OCI-LY1 (cell line): ENCODE measurements around the gene MRPS12.
A peak's percentile ranks its signal among the peaks of the same experiment; 100 is the strongest.

ENCODE experiments used
- H2AFZ ChIP-seq: fragments of 200-600 bp; sonication (generic), shearing (Covaris generic); 2 replicates; pipeline ENCODE4 v1.6.0; 2014; ENCODE audit warnings: antibody characterized with exemption, mild to moderate bottlenecking, low read length
- H3F3A ChIP-seq: fragments of 200-600 bp; sonication (generic), shearing (Covaris generic); 2 replicates; pipeline ENCODE4 v1.6.0; 2014; ENCODE audit warnings: mild to moderate bottlenecking, antibody characterized with exemption, low read length, moderate library complexity; ENCODE audit not compliant: insufficient read depth
- H3K27ac ChIP-seq: fragments of 200-600 bp; sonication (generic); 2 replicates; pipeline ENCODE4 v1.5.1; 2014; ENCODE audit warnings: low read length, mixed run types, mild to moderate bottlenecking, low read depth; ENCODE audit not compliant: poor library complexity, severe bottlenecking
- H3K27me3 ChIP-seq: fragments of 200-600 bp; sonication (generic); 2 replicates; pipeline ENCODE4 v1.6.0; 2014; ENCODE audit warnings: antibody characterized with exemption, mild to moderate bottlenecking, low read length, moderate library complexity; ENCODE audit not compliant: insufficient read depth
- H3K36me3 ChIP-seq: fragments of 200-600 bp; sonication (generic); 2 replicates; pipeline ENCODE4 v1.6.1; 2014; ENCODE audit warnings: mild to moderate bottlenecking, antibody characterized with exemption, low read length, moderate library complexity, mixed read lengths; ENCODE audit not compliant: insufficient read depth
- H3K4me1 ChIP-seq: fragments of 200-600 bp; sonication (generic); 2 replicates; pipeline ENCODE4 v1.5.1; 2014; ENCODE audit warnings: mild to moderate bottlenecking, low read length, moderate library complexity; ENCODE audit not compliant: insufficient read depth, severe bottlenecking
- H3K4me2 ChIP-seq: fragments of 200-600 bp; sonication (generic), shearing (Covaris generic); 2 replicates; pipeline ENCODE4 v1.6.1; 2014; ENCODE audit warnings: low read length
- H3K4me3 ChIP-seq: fragments of 200-600 bp; sonication (generic); 2 replicates; pipeline ENCODE4 v1.5.1; 2014; ENCODE audit warnings: low read length, low read depth, mild to moderate bottlenecking, mixed read lengths; ENCODE audit not compliant: poor library complexity, severe bottlenecking
- H3K79me2 ChIP-seq: fragments of 200-600 bp; shearing (Covaris generic); 2 replicates; pipeline ENCODE4 v1.6.1; 2016; ENCODE audit warnings: mixed run types, low read length, mixed read lengths; ENCODE audit not compliant: insufficient read depth
- H3K9ac ChIP-seq: fragments of 200-600 bp; sonication (generic), shearing (Covaris generic); 2 replicates; pipeline ENCODE4 v1.6.1; 2014; ENCODE audit warnings: mild to moderate bottlenecking, low read length, mixed read lengths
- H3K9me2 ChIP-seq: fragments of 200-600 bp; sonication (generic), shearing (Covaris generic); 2 replicates; pipeline ENCODE4 v1.6.1; 2014; ENCODE audit warnings: low read depth, mild to moderate bottlenecking, low read length, mixed read lengths
- H3K9me3 ChIP-seq: fragments of 200-600 bp; shearing (Covaris generic); 2 replicates; pipeline ENCODE4 v1.6.1; 2014; ENCODE audit warnings: low read length, mixed read lengths
- H4K20me1 ChIP-seq: fragments of 200-600 bp; sonication (generic), shearing (Covaris generic); 2 replicates; pipeline ENCODE4 v1.6.0; 2016; ENCODE audit warnings: mild to moderate bottlenecking, low read length; ENCODE audit not compliant: insufficient read depth
- CTCF ChIP-seq: fragments of 200-600 bp; sonication (generic), shearing (Covaris generic); IDR thresholded peaks from 2 replicates; pipeline ENCODE4 v1.5.1; 2017; ENCODE audit warnings: mild to moderate bottlenecking, antibody characterized with exemption, low read length, moderate library complexity, mixed read lengths
- EZH2 ChIP-seq: fragments of 200-600 bp; sonication (generic), shearing (Covaris generic); IDR thresholded peaks from 2 replicates; pipeline ENCODE4 v1.8.0; 2017; ENCODE audit warnings: borderline replicate concordance, mixed run types, mild to moderate bottlenecking, antibody characterized with exemption, low read length, moderate library complexity, mixed read lengths

Gene MRPS12

GRCh38 chr19:38929929-38930775, 592 bp upstream of the MRPS12 start, which contains the start of gene SARS2:
Gene SARS2, minus strand, starts transcription at chr19:38930763. Its CDS starts 27 bp downstream, at chr19:38930736.
- Histone ChIP-seq H3K27ac (peak within 1 kb of the TSS; percentile 83), H3F3A (no peaks in the 10 kb centered on the region), H3K4me1 (peaks cover 23% of the 10 kb centered on the region), H3K27me3 (no peaks in the 10 kb centered on the region), H2AFZ (no peak within 1 kb of the TSS; the same call in 1 of the 2 replicates), H3K4me2 (peak within 1 kb of the TSS; percentile 94), H3K9me2 (no peaks in the 10 kb centered on the region), H3K9me3 (peaks cover 6% of the 10 kb centered on the region; the same call in 1 of the 2 replicates), H3K79me2 (peaks cover 16% of the 10 kb centered on the region; the same call in 1 of the 2 replicates), H3K9ac (peak within 1 kb of the TSS; percentile 96), H3K4me3 (peak within 1 kb of the TSS; percentile 98), H3K36me3 (peaks cover 44% of the 10 kb centered on the region), H4K20me1 (no peaks in the 10 kb centered on the region)
- TF ChIP-seq EZH2 = no peak
- TF ChIP-seq CTCF = peak; percentile 99

GRCh38 chr19:38931521-38931793, 713 bp downstream of the MRPS12 start:
- Histone ChIP-seq H3K4me3 (peak overlapping the region; percentile 98), H3K27me3 (no peaks in the 10 kb centered on the region), H2AFZ (no peak overlapping the region), H3K36me3 (peaks cover 31% of the 10 kb centered on the region), H3K79me2 (peaks cover 16% of the 10 kb centered on the region; the same call in 1 of the 2 replicates), H3K4me1 (peaks cover 23% of the 10 kb centered on the region), H3K9me3 (peaks cover 6% of the 10 kb centered on the region; the same call in 1 of the 2 replicates), H3K27ac (peak overlapping the region; percentile 52), H4K20me1 (no peaks in the 10 kb centered on the region), H3K9me2 (no peaks in the 10 kb centered on the region), H3F3A (no peaks in the 10 kb centered on the region), H3K9ac (peak overlapping the region; percentile 96), H3K4me2 (peak overlapping the region; percentile 94)
- TF ChIP-seq EZH2 = no peak
- no peak for TF ChIP-seq CTCF

- Histone ChIP-seq H3K36me3 (peaks cover 31% of the 10 kb centered on the region), H3F3A (no peaks in the 10 kb centered on the region), H3K9me2 (no peaks in the 10 kb centered on the region), H3K9ac (no peak overlapping the region), H3K9me3 (peaks cover 6% of the 10 kb centered on the region; the same call in 1 of the 2 replicates), H3K27ac (no peak overlapping the region), H3K79me2 (peaks cover 16% of the 10 kb centered on the region; the same call in 1 of the 2 replicates), H2AFZ (no peak overlapping the region), H3K4me3 (no peak overlapping the region), H4K20me1 (no peaks in the 10 kb centered on the region), H3K4me2 (no peak overlapping the region), H3K4me1 (peaks cover 23% of the 10 kb centered on the region), H3K27me3 (no peaks in the 10 kb centered on the region)
- peak; percentile 51 for TF ChIP-seq CTCF
- no peak for TF ChIP-seq EZH2
Measured at GRCh38 chr19:38932425-38933179, 1.9 kb downstream of the MRPS12 start.
